Caco-2 (cell line): ENCODE measurements around the gene PTGIS. TPM values are rescaled to one million over a fixed set of nuclear protein-coding genes. Genes with fewer than 3 reads are reported as not detected.

Source experiments
- BruUV-seq: library from RNA; stranded (reverse); fragments of 400-500 nt; replicated peaks from 2 replicates; lab custom pipeline; 2021; lab: Mats Ljungman, UMichigan
- CTCF ChIA-PET: fragments of 300-600 bp; sonication (Branson Sonifier 250); formaldehyde crosslinking; loops from one replicate; lab custom pipeline; 2022; ENCODE audit warnings: antibody characterized with exemption; lab: Charles Lee
- POLR2A ChIA-PET: fragments of 300-600 bp; sonication (Branson Sonifier 250); formaldehyde crosslinking; loops from one replicate; lab custom pipeline; 2022; ENCODE audit warnings: antibody characterized with exemption; lab: Charles Lee
- DNase-seq, 2 experiments: peaks; one replicate each; pipeline versions ENCODE4 v3.0.0 to v3.0.0-alpha.2; 2020 to 2022
- H3K27me3 ChIP-seq: replicated peaks from 2 replicates; pipeline ENCODE4 v1.6.0; 2011; ENCODE audit warnings: low read length; ENCODE audit not compliant: control insufficient read depth, insufficient read depth
- H3K36me3 ChIP-seq: 2 replicates; pipeline ENCODE4 v1.5.1; 2011; ENCODE audit warnings: low read length; ENCODE audit not compliant: control insufficient read depth, insufficient read depth
- H3K4me1 ChIP-seq: fragments of 250-450 bp; sonication (Bioruptor Pico); 2 replicates; pipeline ENCODE4 v1.5.1; 2020; ENCODE audit warnings: mild to moderate bottlenecking
- H3K4me3 ChIP-seq: 2 replicates; pipeline ENCODE4 v1.5.1; 2011; ENCODE audit warnings: low read depth, mild to moderate bottlenecking, control low read depth, low read length
- H3K9me3 ChIP-seq: fragments of 250-450 bp; sonication (Bioruptor Pico); 2 replicates; pipeline ENCODE4 v1.5.1; 2020; ENCODE audit warnings: mild to moderate bottlenecking, moderate library complexity
- H3K27ac Mint-ChIP-seq: one replicate; pipeline ENCODE4 v1.8.0; 2022; ENCODE audit warnings: mixed read lengths; ENCODE audit not compliant: unreplicated experiment
- H3K27me3 Mint-ChIP-seq: one replicate; pipeline ENCODE4 v1.8.0; 2022; ENCODE audit warnings: mixed read lengths; ENCODE audit not compliant: insufficient read depth, unreplicated experiment
- H3K36me3 Mint-ChIP-seq: one replicate; pipeline ENCODE4 v1.8.0; 2022; ENCODE audit warnings: mild to moderate bottlenecking, mixed read lengths; ENCODE audit not compliant: insufficient read depth, unreplicated experiment
- H3K4me1 Mint-ChIP-seq: one replicate; pipeline ENCODE4 v1.8.0; 2022; ENCODE audit warnings: low read depth, mixed read lengths; ENCODE audit not compliant: unreplicated experiment
- H3K4me3 Mint-ChIP-seq: one replicate; pipeline ENCODE4 v1.8.0; 2022; ENCODE audit warnings: mild to moderate bottlenecking, moderate library complexity, mixed read lengths; ENCODE audit not compliant: unreplicated experiment
- H3K9me3 Mint-ChIP-seq: one replicate; pipeline ENCODE4 v1.8.0; 2022; ENCODE audit warnings: mixed read lengths; ENCODE audit not compliant: unreplicated experiment
- intact Hi-C: fragments of 100-400 bp; cut with micrococcal nuclease; formaldehyde crosslinking; loops from one replicate; pipeline ENCODE4 v1.10.0; 2022; ENCODE audit not compliant: unreplicated experiment
- total RNA-seq: library from RNA; stranded (reverse); gene quantifications from 2 replicates; pipeline ENCODE4 v1.2.3, GENCODE V29; 2022
- TF ChIP-seq, protein P1 (sequence below), 2 experiments: fragments of 200-600 bp in 1 of 2; IDR thresholded peaks; 1 replicate in 1 of 2; 2 replicates in 1 of 2; pipeline versions ENCODE4 v1.5.1 to v1.8.0; 2011 to 2022; ENCODE audit warnings: antibody characterized with exemption in 1 of 2, control low read depth in 1 of 2, inconsistent platforms in 1 of 2, low read depth in 1 of 2, low read length in 1 of 2, mild to moderate bottlenecking in 1 of 2, moderate library complexity in 1 of 2; ENCODE audit not compliant: insufficient read depth in 1 of 2, severe bottlenecking in 1 of 2, unreplicated experiment in 1 of 2

Gene PTGIS
- total RNA-seq, 1 experiment from 2014 or later, result 2.7 TPM

DNA sequence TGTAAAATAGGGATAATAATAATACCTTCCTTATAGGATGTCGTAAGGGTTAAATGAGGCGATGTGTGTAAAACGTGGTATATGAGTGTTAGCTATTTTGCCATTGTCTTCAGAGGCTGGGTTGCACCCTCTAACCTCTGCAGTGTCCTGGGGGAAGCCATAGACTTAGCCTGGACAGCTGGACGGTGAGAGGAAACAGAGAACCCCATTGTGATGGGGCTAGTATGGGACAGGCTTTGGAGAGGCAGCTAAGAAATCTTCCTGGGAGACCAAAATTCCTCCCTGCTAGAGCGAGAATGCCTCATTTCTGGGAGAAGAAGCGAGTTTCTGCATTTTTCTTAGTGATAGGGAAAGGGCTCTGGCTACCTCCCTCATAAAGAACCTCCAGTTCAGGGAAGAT lies 108.3 kb downstream of the PTGIS start:
- no peak overlapping the region for H3K27ac Mint-ChIP-seq
- Histone ChIP-seq H3K27me3 (peaks cover 3% of the 10 kb centered on the region), H3K4me3 (no peak overlapping the region), H3K4me1 (no peaks in the 10 kb centered on the region), H3K36me3 (no peaks in the 10 kb centered on the region), H3K9me3 (no peaks in the 10 kb centered on the region)
- no TSS peak for BruUV-seq
- DNase-seq, result no peak
- CTCF ChIA-PET, result no interaction called here
- H3K4me1 Mint-ChIP-seq, result no peaks in the 10 kb centered on the region
- intact Hi-C loops, result no loop called here
- peaks cover 44% of the 10 kb centered on the region for H3K27me3 Mint-ChIP-seq
- POLR2A ChIA-PET, result no interaction called here
- H3K36me3 Mint-ChIP-seq, result no peaks in the 10 kb centered on the region
- H3K9me3 Mint-ChIP-seq, result no peaks in the 10 kb centered on the region
- no peak overlapping the region for H3K4me3 Mint-ChIP-seq
- TF ChIP-seq, protein P1, sequence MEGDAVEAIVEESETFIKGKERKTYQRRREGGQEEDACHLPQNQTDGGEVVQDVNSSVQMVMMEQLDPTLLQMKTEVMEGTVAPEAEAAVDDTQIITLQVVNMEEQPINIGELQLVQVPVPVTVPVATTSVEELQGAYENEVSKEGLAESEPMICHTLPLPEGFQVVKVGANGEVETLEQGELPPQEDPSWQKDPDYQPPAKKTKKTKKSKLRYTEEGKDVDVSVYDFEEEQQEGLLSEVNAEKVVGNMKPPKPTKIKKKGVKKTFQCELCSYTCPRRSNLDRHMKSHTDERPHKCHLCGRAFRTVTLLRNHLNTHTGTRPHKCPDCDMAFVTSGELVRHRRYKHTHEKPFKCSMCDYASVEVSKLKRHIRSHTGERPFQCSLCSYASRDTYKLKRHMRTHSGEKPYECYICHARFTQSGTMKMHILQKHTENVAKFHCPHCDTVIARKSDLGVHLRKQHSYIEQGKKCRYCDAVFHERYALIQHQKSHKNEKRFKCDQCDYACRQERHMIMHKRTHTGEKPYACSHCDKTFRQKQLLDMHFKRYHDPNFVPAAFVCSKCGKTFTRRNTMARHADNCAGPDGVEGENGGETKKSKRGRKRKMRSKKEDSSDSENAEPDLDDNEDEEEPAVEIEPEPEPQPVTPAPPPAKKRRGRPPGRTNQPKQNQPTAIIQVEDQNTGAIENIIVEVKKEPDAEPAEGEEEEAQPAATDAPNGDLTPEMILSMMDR (IDR thresholded peaks at IDR 0.05; ENCODE audit: insufficient read depth in 1 of 2, low read depth in 1 of 2, low read length in 1 of 2, severe bottlenecking in 1 of 2, unreplicated experiment in 1 of 2), result no peak

DNA sequence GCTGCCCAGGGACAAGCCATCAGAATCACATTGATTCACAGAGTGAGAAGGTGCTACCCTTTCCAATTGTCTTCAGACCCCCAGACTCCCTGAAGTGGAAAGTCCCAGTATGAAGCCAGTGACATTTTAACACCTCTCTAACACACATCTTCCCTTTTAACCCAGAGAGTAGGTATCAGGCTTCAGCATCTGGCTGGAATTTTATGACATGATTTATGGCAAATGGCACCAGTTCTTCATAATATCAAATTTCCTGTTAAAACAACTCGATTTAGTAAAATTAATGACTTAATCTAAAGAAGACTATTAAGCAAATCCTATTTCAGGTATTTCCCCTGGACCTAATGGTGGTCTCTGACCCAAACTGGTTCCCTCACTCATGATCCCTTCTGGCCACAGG lies 110.5 kb downstream of the PTGIS start:
- DNase-seq, result no peak
- Histone ChIP-seq H3K9me3 (no peaks in the 10 kb centered on the region), H3K4me3 (no peak overlapping the region), H3K27me3 (peaks cover 5% of the 10 kb centered on the region), H3K4me1 (no peaks in the 10 kb centered on the region), H3K36me3 (no peaks in the 10 kb centered on the region)
- Mint-ChIP-seq H3K4me1 (no peaks in the 10 kb centered on the region), H3K36me3 (no peaks in the 10 kb centered on the region), H3K27me3 (peaks cover 52% of the 10 kb centered on the region), H3K4me3 (no peak overlapping the region), H3K9me3 (no peaks in the 10 kb centered on the region), H3K27ac (no peak overlapping the region)
- intact Hi-C loops, result no loop called here
- BruUV-seq, result no TSS peak
- ChIA-PET POLR2A (interaction anchor here (0.6 kb wide), 1 partner anchor 80 kb away, joined by 3 read pairs; no protein-coding TSS in a partner anchor), CTCF (interaction anchor here (0.9 kb wide), 1 partner anchor 52 kb away, joined by 3 read pairs; no protein-coding TSS in a partner anchor)
- TF ChIP-seq, protein P1 (IDR thresholded peaks at IDR 0.05; ENCODE audit: insufficient read depth in 1 of 2, low read depth in 1 of 2, low read length in 1 of 2, severe bottlenecking in 1 of 2, unreplicated experiment in 1 of 2), result no peak

DNA sequence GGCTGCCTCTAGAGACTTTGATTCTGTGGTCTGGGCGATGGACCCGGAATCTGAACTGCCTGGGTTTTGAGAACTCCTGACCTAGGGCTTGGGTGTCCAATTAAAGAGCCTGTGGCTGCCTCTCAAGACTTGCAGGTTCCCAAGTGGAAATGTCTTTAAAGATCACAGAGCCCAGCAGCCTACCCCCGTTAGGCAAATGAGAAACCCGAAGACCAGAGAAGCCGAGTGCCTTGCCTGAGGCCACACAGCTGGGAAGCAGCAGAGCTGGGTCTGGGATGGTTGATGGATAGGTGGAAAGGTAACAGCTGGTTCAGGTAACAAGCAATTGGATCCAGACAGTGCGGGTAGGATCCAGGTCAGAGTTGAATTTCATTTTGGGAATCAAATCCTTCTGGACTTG lies 111.3 kb downstream of the PTGIS start:
- Mint-ChIP-seq H3K9me3 (no peaks in the 10 kb centered on the region), H3K27ac (no peak overlapping the region), H3K4me1 (no peaks in the 10 kb centered on the region), H3K4me3 (no peak overlapping the region), H3K36me3 (no peaks in the 10 kb centered on the region), H3K27me3 (peaks cover 49% of the 10 kb centered on the region)
- no peaks in the 10 kb centered on the region for H3K36me3 ChIP-seq
- peaks cover 5% of the 10 kb centered on the region for H3K27me3 ChIP-seq
- DNase-seq, result no peak
- no peaks in the 10 kb centered on the region for H3K9me3 ChIP-seq
- no TSS peak for BruUV-seq
- ChIA-PET POLR2A (interaction anchor here (0.6 kb wide), 1 partner anchor 80 kb away, joined by 3 read pairs; no protein-coding TSS in a partner anchor), CTCF (interaction anchor here (0.7 to 0.9 kb wide), 2 partner anchors 51 to 52 kb away, joined by 3 read pairs; no protein-coding TSS in a partner anchor)
- H3K4me1 ChIP-seq, result no peaks in the 10 kb centered on the region
- intact Hi-C loops, result no loop called here
- no peak overlapping the region for H3K4me3 ChIP-seq
- TF ChIP-seq, protein P1 (IDR thresholded peaks at IDR 0.05; ENCODE audit: insufficient read depth in 1 of 2, low read depth in 1 of 2, low read length in 1 of 2, severe bottlenecking in 1 of 2, unreplicated experiment in 1 of 2), result no peak
